HG02610 (cell line): ENCODE results near the gene CT45A3.
"Not testable (repeated sequence)": the region's sequence is repeated elsewhere in the genome, so short reads cannot be mapped to it uniquely, and the experiment has no call there.

Experiments
- ATAC-seq: cut with Tn5 transposase; IDR thresholded peaks from one replicate; pipeline ENCODE4 v1.9.1; 2021; ENCODE audit warnings: mild to moderate bottlenecking, moderate library complexity; ENCODE audit not compliant: unreplicated experiment

The CT45A3 gene

GRCh38 chrX:135768091-135768490 is at the start of gene CT45A3:
Gene CT45A3 (minus strand): TSS chrX:135768191. CDS start chrX:135764444, 3,747 bp downstream.
- ATAC-seq = not testable (repeated sequence)

GRCh38 chrX:135802687-135803086 is 34.7 kb upstream of the CT45A3 start, which contains the start of gene CT45A6:
Gene CT45A6 (minus strand): TSS chrX:135802787. CDS start chrX:135798993, 3,794 bp downstream.
- not testable (repeated sequence) for ATAC-seq

GRCh38 chrX:135785403-135785802 is 17.4 kb upstream of the CT45A3 start, which contains the start of gene CT45A5:
Gene CT45A5 (minus strand): TSS chrX:135785503. CDS start chrX:135781729, 3,774 bp downstream.
- ATAC-seq = not testable (repeated sequence)

- not testable (repeated sequence) for ATAC-seq
Observed at GRCh38 chrX:135744739-135745138, 23.3 kb downstream of the CT45A3 start.

GRCh38 chrX:135741192-135741715 is 26.7 kb downstream of the CT45A3 start:
- ATAC-seq = no peak

- ATAC-seq = peak; percentile 72
Observed at GRCh38 chrX:135740681-135741149, 27.3 kb downstream of the CT45A3 start.

- ATAC-seq = no peak
Observed at GRCh38 chrX:135737366-135738071, 30.5 kb downstream of the CT45A3 start.

GRCh38 chrX:135734666-135735065 is 33.3 kb downstream of the CT45A3 start:
- not testable (repeated sequence) for ATAC-seq

- no peak for ATAC-seq
Observed at GRCh38 chrX:135713795-135714194, 54.2 kb downstream of the CT45A3 start.

- ATAC-seq = not testable (repeated sequence)
Observed at GRCh38 chrX:135713183-135713689, 54.8 kb downstream of the CT45A3 start, which contains the start of gene CT45A1. Gene CT45A1 (plus strand): TSS chrX:135713639. CDS start chrX:135718941, 5,302 bp downstream.
